ENCODE data around the gene NAGS. TPM values are rescaled to one million over a fixed set of nuclear protein-coding genes. Genes with fewer than 3 reads are reported as not detected.
"Not testable (repeated sequence)": the region's sequence is repeated elsewhere in the genome, so short reads cannot be mapped to it uniquely, and the experiment has no call there.

The NAGS gene
- total RNA-seq, 2 experiments from 2014 or later = 1.5 to 1.7 TPM

DNA sequence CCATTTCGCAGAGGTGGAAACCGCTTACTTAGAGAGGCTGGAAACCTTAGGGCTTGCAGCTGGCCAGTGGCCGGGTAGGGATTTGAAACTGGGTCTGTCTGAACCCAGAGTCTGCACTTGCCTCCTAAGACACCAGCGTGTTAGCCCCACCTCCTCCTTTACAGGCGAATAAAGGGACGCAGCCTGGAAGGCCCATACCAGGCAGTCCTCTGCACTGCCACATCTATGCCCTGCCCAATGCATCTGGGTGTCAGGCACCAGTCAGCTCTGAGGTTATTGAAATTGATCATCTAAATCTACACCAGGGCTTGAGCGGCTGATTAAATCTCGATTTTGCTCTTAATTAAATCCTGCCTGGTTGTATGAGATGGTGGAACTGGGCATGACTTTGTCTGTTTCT is 19.9 kb upstream of the NAGS start:
- no peak overlapping the region for H3K27ac Mint-ChIP-seq
- ChIA-PET POLR2A (no interaction called here), CTCF (interaction anchor here (1.0 to 2.5 kb wide), 3 partner anchors 9 to 138 kb away, joined by 3 to 5 read pairs (median 3); partner anchors contain the start of gene CD300LG)
- no peaks in the 10 kb centered on the region for H3K9me3 Mint-ChIP-seq
- no peak for DNase-seq
- peaks cover 29% of the 10 kb centered on the region for H3K27me3 Mint-ChIP-seq
- H3K4me1 Mint-ChIP-seq (ENCODE audit: low read depth) = no peaks in the 10 kb centered on the region
- no peak overlapping the region for H3K4me3 Mint-ChIP-seq
- intact Hi-C loops (cut with micrococcal nuclease) = no loop called here
- H3K36me3 Mint-ChIP-seq = no peaks in the 10 kb centered on the region

DNA sequence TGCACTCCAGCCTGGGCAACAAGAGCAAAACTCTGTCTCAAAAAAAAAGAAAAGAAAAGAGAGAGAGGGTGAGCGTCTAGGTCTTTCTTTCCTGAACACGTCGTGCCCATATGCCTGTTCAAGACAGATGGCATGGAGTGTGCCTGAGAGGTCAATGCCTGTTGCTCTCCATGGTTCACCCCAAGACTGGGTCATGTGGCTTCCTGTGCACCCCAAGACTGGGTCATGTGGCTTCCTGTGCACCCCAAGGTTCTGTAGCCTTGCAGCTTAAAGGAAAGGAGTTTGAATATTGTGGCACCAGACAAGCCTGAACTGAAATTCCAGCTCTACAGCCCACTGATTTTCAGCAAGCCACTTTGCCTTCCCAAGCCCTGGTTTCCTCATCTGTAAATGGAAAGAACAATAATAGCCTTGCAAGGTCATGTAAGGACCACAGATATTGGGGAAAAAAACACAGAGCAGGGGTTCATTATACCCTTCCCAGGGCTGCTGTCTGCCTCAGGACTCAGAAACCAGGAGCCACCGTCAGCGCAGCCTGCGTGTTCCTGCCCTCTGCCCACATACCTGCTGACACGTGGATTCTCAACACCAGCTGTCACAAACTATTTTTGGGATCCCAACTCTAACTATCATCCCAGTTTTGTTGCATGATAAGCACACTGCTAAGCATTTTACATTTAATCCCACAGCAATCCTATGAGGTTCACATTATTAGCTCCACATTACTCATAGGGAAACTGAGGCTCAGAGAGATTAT is 18.0 kb upstream of the NAGS start:
- no peaks in the 10 kb centered on the region for H3K9me3 Mint-ChIP-seq
- peaks cover 25% of the 10 kb centered on the region for H3K27me3 Mint-ChIP-seq
- no peak overlapping the region for H3K27ac Mint-ChIP-seq
- CTCF ChIA-PET = interaction anchor here (0.6 to 1.2 kb wide), 2 partner anchors 8 to 41 kb away, joined by 3 to 6 read pairs; no protein-coding TSS in a partner anchor
- H3K4me1 Mint-ChIP-seq (ENCODE audit: low read depth) = no peaks in the 10 kb centered on the region
- intact Hi-C loops (cut with micrococcal nuclease) = no loop called here
- DNase-seq = no peak
- no peak overlapping the region for H3K4me3 Mint-ChIP-seq
- POLR2A ChIA-PET = interaction anchor here (0.5 kb wide), 1 partner anchor 329 kb away, joined by 3 read pairs; no protein-coding TSS in a partner anchor
- no peaks in the 10 kb centered on the region for H3K36me3 Mint-ChIP-seq

DNA sequence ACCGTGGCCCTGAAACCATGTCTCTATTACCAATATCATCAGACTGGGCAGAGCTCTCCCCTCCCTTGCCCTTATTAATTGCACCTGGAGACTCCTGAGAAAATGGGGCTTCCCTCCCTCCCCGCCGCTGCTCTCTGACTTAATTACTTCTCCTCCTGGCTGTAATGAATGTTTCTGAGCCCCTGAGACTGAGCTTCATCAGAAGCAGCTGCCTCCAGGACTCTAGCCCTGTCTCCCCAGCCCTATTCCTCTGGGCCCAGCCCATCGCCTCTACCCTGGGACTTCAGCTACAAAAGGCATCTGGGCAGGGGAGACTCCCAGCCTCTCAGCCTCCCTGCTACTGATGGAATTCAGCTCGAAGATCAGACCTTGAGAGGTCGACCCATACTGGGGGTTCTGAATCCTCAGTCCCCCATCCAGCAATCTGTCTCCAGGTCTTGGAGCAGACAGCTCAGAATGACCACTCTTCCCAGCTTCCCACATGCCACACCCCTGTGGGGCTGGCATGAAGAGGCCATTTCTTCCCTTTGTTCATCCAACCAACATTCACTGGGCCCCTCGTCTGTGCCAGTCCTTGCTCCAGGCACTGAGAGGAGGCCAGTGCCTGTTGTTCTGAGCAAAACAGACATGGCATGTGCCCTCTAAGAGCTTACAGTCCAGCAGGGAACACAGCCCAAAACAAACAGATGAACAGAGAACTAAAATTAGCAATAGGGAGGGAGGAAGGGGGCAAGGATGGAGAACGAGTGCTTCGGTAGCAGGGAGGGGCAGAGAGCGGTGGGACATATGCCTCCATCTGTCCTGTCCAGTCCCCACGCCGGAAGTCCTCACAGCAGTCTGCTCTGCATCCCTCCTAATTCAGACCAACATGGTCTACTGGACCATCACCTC is 17.0 kb upstream of the NAGS start:
- H3K27me3 Mint-ChIP-seq = peaks cover 20% of the 10 kb centered on the region
- intact Hi-C loops (cut with micrococcal nuclease) = no loop called here
- no peak overlapping the region for H3K4me3 Mint-ChIP-seq
- ChIA-PET CTCF (interaction anchor here (0.6 to 1.2 kb wide), 4 partner anchors 8 to 100 kb away, joined by 3 to 6 read pairs (median 3); no protein-coding TSS in a partner anchor), POLR2A (no interaction called here)
- no peak for DNase-seq
- no peaks in the 10 kb centered on the region for H3K36me3 Mint-ChIP-seq
- no peaks in the 10 kb centered on the region for H3K4me1 Mint-ChIP-seq (ENCODE audit: low read depth)
- H3K27ac Mint-ChIP-seq = no peak overlapping the region
- H3K9me3 Mint-ChIP-seq = no peaks in the 10 kb centered on the region

DNA sequence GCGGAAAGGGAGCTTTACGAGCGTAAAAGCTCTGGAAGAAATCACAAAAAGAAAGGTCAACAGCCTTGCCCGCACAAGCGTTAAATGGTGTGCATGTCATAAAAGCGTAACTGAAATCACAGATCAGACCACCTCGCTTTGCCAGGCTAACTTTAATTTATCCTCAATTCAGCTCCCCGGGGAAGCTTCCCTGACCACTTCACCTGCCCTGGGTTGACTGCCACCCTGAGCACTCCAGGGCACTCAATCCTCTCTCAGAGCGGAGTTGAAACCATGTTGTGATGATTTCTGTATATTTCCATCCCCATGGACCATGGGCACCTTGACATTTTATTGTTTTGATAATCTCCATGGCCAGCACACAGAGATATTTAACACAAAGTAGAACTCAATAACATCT is 16.1 kb upstream of the NAGS start:
- ChIA-PET CTCF (interaction anchor here (0.6 kb wide), 1 partner anchor 99 kb away, joined by 3 read pairs; no protein-coding TSS in a partner anchor), POLR2A (no interaction called here)
- Mint-ChIP-seq H3K27ac (no peak overlapping the region), H3K4me1 (ENCODE audit: low read depth) (no peaks in the 10 kb centered on the region), H3K4me3 (no peak overlapping the region), H3K9me3 (no peaks in the 10 kb centered on the region), H3K36me3 (no peaks in the 10 kb centered on the region), H3K27me3 (peaks cover 11% of the 10 kb centered on the region)
- DNase-seq = no peak
- intact Hi-C loops (cut with micrococcal nuclease) = no loop called here

DNA sequence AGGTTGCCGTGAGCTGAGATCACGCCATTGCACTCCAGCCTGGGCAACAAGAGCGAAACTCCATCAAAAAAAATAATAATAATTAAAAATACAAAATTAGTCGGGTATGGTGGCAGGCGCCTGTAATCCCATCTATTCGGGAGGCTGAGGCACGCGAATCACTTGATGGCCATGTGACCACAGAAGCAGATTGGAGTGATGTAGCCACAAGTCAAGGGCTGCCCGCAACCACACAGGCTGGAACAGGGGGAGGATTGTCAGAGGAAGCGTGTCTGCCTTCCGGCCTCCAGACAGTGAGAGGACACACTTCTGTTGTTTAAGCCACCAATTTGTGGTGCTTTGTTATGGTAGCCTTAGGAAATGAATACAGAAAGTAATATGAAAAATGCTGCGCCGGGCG is 11.8 kb upstream of the NAGS start:
- intact Hi-C loops (cut with micrococcal nuclease) = no loop called here
- ChIA-PET POLR2A (no interaction called here), CTCF (interaction anchor here (6.8 to 8.4 kb wide), 2 partner anchors 49 to 114 kb away, joined by 47 to 90 read pairs; partner anchors contain the start of gene PPY)
- Mint-ChIP-seq H3K4me1 (ENCODE audit: low read depth) (no peaks in the 10 kb centered on the region), H3K4me3 (no peak overlapping the region), H3K27me3 (peaks cover 14% of the 10 kb centered on the region), H3K9me3 (no peaks in the 10 kb centered on the region), H3K27ac (no peak overlapping the region), H3K36me3 (no peaks in the 10 kb centered on the region)
- DNase-seq = no peak

DNA sequence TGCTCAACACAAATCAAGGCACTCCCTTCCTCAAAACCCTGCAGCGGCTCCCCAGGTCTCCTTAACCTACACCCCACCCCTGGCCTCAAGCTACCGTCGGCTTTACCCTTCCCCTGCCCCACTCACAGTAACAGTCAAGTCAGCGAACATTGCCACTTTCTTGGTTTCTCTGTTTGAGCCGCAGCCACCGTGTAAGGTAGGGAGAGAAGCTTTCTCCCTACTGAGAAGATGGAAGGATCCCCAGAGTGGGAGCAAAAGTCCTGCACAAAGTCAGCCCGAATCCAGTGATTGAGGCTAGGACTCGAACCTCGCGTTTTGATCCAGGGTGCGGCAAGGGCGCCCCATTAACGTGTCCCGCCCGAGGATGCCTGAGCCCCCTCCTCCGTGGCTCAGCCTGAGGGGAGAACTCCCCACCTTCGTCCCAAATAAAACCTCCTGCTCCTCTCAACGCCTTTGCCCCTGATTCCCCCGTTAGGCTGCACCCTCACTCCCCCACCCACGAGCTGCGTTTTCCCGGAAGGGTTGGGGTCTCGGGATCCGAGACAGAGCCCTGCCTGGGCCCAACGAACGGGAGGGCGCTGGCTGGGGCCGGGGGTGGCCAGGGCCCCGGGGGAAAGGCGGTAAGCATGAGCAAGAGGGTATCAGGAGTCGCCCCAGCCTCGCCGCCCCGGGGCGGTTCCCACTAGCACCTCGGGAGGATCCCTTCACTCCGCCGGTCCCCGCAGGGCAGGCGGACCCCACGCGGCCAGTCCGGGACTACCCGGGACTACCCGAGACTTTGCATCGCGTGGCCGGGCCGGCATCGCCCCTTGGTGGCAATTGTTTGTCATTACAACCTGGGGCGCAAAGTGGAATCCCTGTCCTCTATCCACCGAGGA is 9.9 kb upstream of the NAGS start:
- H3K4me3 Mint-ChIP-seq = no peak overlapping the region
- CTCF ChIA-PET = interaction anchor here (0.6 to 8.4 kb wide), 10 partner anchors 8 to 116 kb away, joined by 3 to 90 read pairs (median 4); partner anchors contain the start of genes NAGS and PPY
- H3K9me3 Mint-ChIP-seq = no peaks in the 10 kb centered on the region
- H3K36me3 Mint-ChIP-seq = no peaks in the 10 kb centered on the region
- intact Hi-C loops (cut with micrococcal nuclease) = loop anchor here (1.0 to 2.0 kb wide), 3 partner anchors 50 to 116 kb away; no protein-coding TSS in a partner anchor
- POLR2A ChIA-PET = no interaction called here
- H3K27ac Mint-ChIP-seq = no peak overlapping the region
- peak; percentile 79 for DNase-seq
- peaks cover 12% of the 10 kb centered on the region for H3K27me3 Mint-ChIP-seq
- no peaks in the 10 kb centered on the region for H3K4me1 Mint-ChIP-seq (ENCODE audit: low read depth)

GRCh38 chr17:43995150-43995471 is 9.3 kb upstream of the NAGS start:
- H3K4me1 Mint-ChIP-seq (ENCODE audit: low read depth) = no peaks in the 10 kb centered on the region
- intact Hi-C loops (cut with micrococcal nuclease) = loop anchor here (1.0 to 2.0 kb wide), 3 partner anchors 51 to 117 kb away; no protein-coding TSS in a partner anchor
- POLR2A ChIA-PET = no interaction called here
- H3K27me3 Mint-ChIP-seq = peaks cover 12% of the 10 kb centered on the region
- H3K4me3 Mint-ChIP-seq = no peak overlapping the region
- no peaks in the 10 kb centered on the region for H3K9me3 Mint-ChIP-seq
- H3K27ac Mint-ChIP-seq = no peak overlapping the region
- no peak for DNase-seq
- CTCF ChIA-PET = interaction anchor here (0.6 to 8.4 kb wide), 11 partner anchors 9 to 545 kb away, joined by 3 to 90 read pairs (median 4); partner anchors contain the start of genes HDAC5 and PPY
- no peaks in the 10 kb centered on the region for H3K36me3 Mint-ChIP-seq

DNA sequence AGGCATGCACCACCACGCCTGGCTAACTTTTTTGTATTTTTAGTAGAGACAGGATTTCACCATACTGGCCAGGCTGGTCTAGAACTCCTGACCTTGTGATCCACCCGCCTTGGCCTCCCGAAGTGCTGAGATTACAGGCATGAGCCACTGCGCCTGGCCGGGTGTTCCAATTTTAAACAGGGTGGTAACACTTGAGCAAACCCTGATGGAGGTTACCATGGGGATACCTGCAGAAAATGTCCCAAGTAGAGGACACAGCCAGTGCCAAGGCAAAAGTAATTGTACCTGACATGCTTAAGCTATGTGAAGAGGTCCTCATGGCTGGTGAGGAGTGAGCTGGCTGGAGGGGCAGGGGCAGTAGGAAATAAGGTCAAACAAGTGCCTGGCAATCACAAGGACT is 7.2 kb upstream of the NAGS start:
- H3K27ac Mint-ChIP-seq; H3K36me3 Mint-ChIP-seq; H3K4me1 Mint-ChIP-seq (ENCODE audit: low read depth); POLR2A ChIA-PET; DNase-seq; intact Hi-C loops (cut with micrococcal nuclease); H3K9me3 Mint-ChIP-seq; H3K4me3 Mint-ChIP-seq: not testable (repeated sequence)
- CTCF ChIA-PET = interaction anchor here (6.8 to 8.4 kb wide), 2 partner anchors 53 to 118 kb away, joined by 47 to 90 read pairs; partner anchors contain the start of gene PPY
- H3K27me3 Mint-ChIP-seq = peaks cover 12% of the 10 kb centered on the region

GRCh38 chr17:43998552-43998951 is 5.9 kb upstream of the NAGS start:
- Mint-ChIP-seq H3K4me1 (ENCODE audit: low read depth) (peaks cover 4% of the 10 kb centered on the region), H3K36me3 (no peaks in the 10 kb centered on the region), H3K9me3 (no peaks in the 10 kb centered on the region), H3K27me3 (peaks cover 12% of the 10 kb centered on the region), H3K27ac (no peak overlapping the region), H3K4me3 (no peak overlapping the region)
- intact Hi-C loops (cut with micrococcal nuclease) = no loop called here
- ChIA-PET POLR2A (no interaction called here), CTCF (interaction anchor here (1.0 to 8.4 kb wide), 5 partner anchors 9 to 120 kb away, joined by 3 to 90 read pairs (median 10); partner anchors contain the start of gene PPY)
- no peak for DNase-seq

GRCh38 chr17:43999024-43999423 is 5.4 kb upstream of the NAGS start:
- Mint-ChIP-seq H3K27me3 (peaks cover 11% of the 10 kb centered on the region), H3K4me1 (ENCODE audit: low read depth) (peaks cover 4% of the 10 kb centered on the region), H3K9me3 (no peaks in the 10 kb centered on the region), H3K4me3 (no peak overlapping the region), H3K27ac (no peak overlapping the region), H3K36me3 (no peaks in the 10 kb centered on the region)
- no peak for DNase-seq
- intact Hi-C loops (cut with micrococcal nuclease) = no loop called here
- ChIA-PET CTCF (interaction anchor here (1.0 to 8.4 kb wide), 4 partner anchors 9 to 120 kb away, joined by 3 to 47 read pairs (median 6); no protein-coding TSS in a partner anchor), POLR2A (no interaction called here)

DNA sequence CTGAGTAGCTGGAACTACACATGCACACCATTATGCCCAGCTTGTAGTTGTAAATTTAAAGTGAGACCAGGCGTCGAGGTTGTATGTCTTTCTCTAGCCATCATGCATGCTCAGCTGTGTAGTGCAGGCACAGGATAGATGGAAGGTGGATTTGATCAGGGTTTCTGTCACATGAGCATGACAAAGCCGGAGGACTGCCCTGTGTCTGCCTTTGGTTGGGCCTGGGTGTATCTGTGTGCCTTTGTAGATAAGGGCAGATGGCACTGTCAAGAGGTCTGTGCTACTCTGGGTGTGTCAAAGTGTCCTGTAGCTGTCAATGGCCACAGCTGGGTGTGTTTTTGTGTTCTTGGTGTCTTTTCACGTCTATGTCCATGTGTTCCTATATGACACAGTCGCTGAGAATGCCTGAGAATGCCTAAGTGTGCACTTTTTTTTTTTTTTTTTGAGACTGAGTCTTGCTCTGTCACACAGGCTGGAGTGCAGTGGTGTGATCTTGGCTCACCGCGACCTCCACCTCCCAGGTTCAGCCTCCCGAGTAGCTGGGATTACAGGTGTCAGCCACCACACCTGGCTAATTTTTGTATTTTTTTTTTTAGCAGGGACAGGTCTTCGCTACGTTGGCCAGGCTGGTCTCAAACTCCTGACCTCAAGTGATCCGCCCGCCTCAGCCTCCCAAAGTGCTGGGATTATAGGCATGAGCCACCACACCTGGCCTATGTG is 4.1 kb upstream of the NAGS start:
- H3K27ac Mint-ChIP-seq = no peak overlapping the region
- DNase-seq = no peak
- no peaks in the 10 kb centered on the region for H3K9me3 Mint-ChIP-seq
- H3K36me3 Mint-ChIP-seq = no peaks in the 10 kb centered on the region
- no peak overlapping the region for H3K4me3 Mint-ChIP-seq
- intact Hi-C loops (cut with micrococcal nuclease) = no loop called here
- CTCF ChIA-PET = interaction anchor here (1.0 to 2.6 kb wide), 4 partner anchors 55 to 168 kb away, joined by 3 to 10 read pairs (median 4); no protein-coding TSS in a partner anchor
- peaks cover 7% of the 10 kb centered on the region for H3K4me1 Mint-ChIP-seq (ENCODE audit: low read depth)
- POLR2A ChIA-PET = no interaction called here
- H3K27me3 Mint-ChIP-seq = peaks cover 7% of the 10 kb centered on the region
